Endothelial cell of umbilical vein (primary cell): Measurements from ENCODE around the gene ACER3.

Experiments
- CTCF ChIP-seq, 2 donors: IDR thresholded peaks; 1 replicate in 1 of 2; 2 replicates in 1 of 2; pipeline ENCODE4 v1.5.1; 2011; ENCODE audit warnings: low read length in 2 of 2, mild to moderate bottlenecking in 2 of 2, moderate library complexity in 2 of 2, control low read depth in 1 of 2, inconsistent platforms in 1 of 2, low read depth in 1 of 2; ENCODE audit not compliant: insufficient read depth in 1 of 2; ENCODE audit errors: extremely low read depth in 1 of 2
- EZH2 ChIP-seq: IDR thresholded peaks from 2 replicates; pipeline ENCODE4 v1.6.1; 2012; ENCODE audit warnings: borderline replicate concordance, low read depth, mild to moderate bottlenecking, moderate library complexity, low read length, inconsistent platforms; ENCODE audit not compliant: severe bottlenecking
- GATA2 ChIP-seq: IDR thresholded peaks from 2 replicates; pipeline ENCODE4 v1.7.0; 2011; ENCODE audit warnings: low read depth, mild to moderate bottlenecking, moderate library complexity, mixed read lengths, low read length; ENCODE audit not compliant: insufficient read length, insufficient read depth
- JUN ChIP-seq: IDR thresholded peaks from 2 replicates; pipeline ENCODE4 v1.6.1; 2011; ENCODE audit warnings: borderline replicate concordance, low read depth; ENCODE audit not compliant: insufficient read length, insufficient read depth
- MYC ChIP-seq: IDR thresholded peaks from one replicate; pipeline ENCODE4 v1.6.1; 2011; ENCODE audit warnings: mild to moderate bottlenecking, low read depth, low read length
- POLR2A ChIP-seq: IDR thresholded peaks from 2 replicates; pipeline ENCODE4 v1.6.1; 2012; ENCODE audit warnings: low read depth, mild to moderate bottlenecking, control low read depth, low read length
- POLR2AphosphoS5 ChIP-seq: IDR thresholded peaks from 2 replicates; pipeline ENCODE4 v1.6.1; 2012; ENCODE audit warnings: low read depth, mild to moderate bottlenecking, control low read depth, low read length, moderate library complexity; ENCODE audit not compliant: insufficient read depth
- TF ChIP-seq, protein P1 (sequence below): IDR thresholded peaks from 2 replicates; pipeline ENCODE4 v1.6.1; 2011; ENCODE audit not compliant: insufficient read depth, insufficient read length

DNA sequence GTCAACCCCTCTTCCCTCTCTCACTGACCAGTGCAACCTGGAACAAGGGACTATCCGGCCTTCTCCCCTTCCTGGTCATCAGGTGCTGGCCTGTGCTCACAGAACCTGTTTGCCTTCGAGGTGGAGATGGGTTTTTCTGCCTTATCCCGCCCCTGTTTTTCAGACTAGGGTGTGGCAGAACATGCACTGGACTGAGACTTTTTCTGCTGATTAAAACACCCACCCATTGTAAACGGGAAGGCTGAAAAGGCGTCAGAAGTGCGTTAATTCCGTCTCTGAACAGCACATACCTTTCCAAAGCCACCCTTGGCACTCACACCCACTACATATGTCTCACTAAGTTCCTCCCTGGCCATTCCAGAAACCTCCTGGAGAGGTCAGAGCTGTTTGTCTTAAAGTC lies 169.1 kb downstream of the ACER3 start:
- TF ChIP-seq GATA2: no peak
- TF ChIP-seq CTCF (IDR thresholded peaks at IDR 0.05; ENCODE audit: extremely low read depth in 1 of 2, insufficient read depth in 1 of 2, low read depth in 1 of 2, low read length in 2 of 2): no peak
- TF ChIP-seq POLR2A: no peak
- no peak for TF ChIP-seq JUN
- no peak for TF ChIP-seq EZH2
- no peak for TF ChIP-seq POLR2AphosphoS5
- TF ChIP-seq MYC: no peak
- TF ChIP-seq, protein P1, sequence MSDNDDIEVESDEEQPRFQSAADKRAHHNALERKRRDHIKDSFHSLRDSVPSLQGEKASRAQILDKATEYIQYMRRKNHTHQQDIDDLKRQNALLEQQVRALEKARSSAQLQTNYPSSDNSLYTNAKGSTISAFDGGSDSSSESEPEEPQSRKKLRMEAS: no peak
